ENCODE results near the gene STYX. TPM values are rescaled to one million over a fixed set of nuclear protein-coding genes. Genes with fewer than 3 reads are reported as not detected.

STYX gene
- total and polyA plus RNA-seq, 7 donors = 6.5 to 24.7 (median 12.5) TPM

DNA sequence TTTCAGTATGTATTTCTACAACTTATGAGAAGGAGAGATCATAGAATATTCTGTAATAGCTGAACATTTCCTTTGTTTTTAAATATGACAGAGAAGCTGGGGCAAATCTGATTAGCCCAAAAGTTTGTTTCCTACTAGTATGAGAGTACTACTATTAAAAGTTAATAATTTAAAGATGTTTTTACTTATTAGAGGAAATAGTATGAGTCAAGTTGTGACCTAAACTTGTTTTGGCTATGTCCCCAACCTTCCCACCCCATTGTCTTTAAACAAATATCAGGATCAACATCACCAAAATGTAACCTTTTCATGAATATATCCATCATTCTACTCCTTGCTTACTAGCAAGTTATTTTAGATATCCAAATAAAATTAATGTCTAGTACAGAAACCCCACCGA lies 50.9 kb downstream of the STYX start:
- Histone ChIP-seq H3K36me3 (ENCODE audit: insufficient read depth in 1 of 2, low read depth in 1 of 2) (peaks cover 0 to 84% of the 10 kb centered on the region in 2 donors), H3K4me3 (no peak overlapping the region), H3K9me3 (no peaks in the 10 kb centered on the region), H3K4me1 (no peaks in the 10 kb centered on the region), H3K27ac (no peak overlapping the region), H3K27me3 (ENCODE audit: insufficient read depth in 3 of 3, low read length in 2 of 3) (no peaks in the 10 kb centered on the region)
- WGBS, 3 donors = 94 to 97% (median 95%) methylated on average over 1 of the region's 1 CpG
- DNase-seq (no peak), ATAC-seq (no peak)
- TF ChIP-seq, protein P1, sequence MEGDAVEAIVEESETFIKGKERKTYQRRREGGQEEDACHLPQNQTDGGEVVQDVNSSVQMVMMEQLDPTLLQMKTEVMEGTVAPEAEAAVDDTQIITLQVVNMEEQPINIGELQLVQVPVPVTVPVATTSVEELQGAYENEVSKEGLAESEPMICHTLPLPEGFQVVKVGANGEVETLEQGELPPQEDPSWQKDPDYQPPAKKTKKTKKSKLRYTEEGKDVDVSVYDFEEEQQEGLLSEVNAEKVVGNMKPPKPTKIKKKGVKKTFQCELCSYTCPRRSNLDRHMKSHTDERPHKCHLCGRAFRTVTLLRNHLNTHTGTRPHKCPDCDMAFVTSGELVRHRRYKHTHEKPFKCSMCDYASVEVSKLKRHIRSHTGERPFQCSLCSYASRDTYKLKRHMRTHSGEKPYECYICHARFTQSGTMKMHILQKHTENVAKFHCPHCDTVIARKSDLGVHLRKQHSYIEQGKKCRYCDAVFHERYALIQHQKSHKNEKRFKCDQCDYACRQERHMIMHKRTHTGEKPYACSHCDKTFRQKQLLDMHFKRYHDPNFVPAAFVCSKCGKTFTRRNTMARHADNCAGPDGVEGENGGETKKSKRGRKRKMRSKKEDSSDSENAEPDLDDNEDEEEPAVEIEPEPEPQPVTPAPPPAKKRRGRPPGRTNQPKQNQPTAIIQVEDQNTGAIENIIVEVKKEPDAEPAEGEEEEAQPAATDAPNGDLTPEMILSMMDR (IDR thresholded peaks at IDR 0.05) = no peak
- intact Hi-C loops (cut with DNase I) = no loop called here

DNA sequence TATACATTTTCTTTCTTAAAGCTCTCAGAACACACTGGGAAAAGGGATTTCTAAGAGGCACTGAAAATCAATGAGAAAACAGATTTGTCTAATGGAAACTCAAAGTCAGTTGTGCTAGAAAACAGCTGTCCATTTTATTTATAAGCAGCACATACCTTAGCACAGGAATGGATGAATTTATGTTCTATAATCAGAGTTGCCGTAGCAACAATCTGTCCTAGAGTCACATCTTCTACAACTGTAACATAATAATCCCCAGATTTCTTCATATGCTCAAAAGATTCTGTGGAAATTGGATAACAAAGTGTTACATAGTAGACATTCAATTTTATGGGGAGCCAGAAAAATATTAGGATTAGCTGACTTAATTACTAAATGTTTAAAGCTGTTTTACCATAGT lies 51.7 kb downstream of the STYX start:
- H3K36me3 ChIP-seq (ENCODE audit: insufficient read depth in 1 of 2, low read depth in 1 of 2) = peaks cover 0 to 77% of the 10 kb centered on the region in 2 donors

DNA sequence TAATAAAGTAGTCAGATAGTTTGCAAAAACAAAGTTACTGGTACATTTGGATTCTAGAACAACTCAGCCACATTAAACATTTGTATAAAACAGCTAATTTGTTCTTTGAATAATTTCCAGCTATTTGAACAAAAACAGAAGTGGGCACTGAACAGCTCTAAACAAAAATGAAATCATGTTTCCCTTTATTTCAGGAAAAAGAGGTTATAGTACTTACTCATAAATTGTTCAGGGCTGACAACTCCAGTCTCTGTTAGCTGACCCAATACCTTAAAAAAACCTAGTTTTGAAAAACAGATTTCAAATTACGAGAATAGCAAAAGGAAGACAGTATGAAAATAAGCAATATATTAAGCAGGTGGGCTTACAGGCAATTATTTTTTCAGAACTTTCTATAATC lies 53.2 kb downstream of the STYX start:
- TF ChIP-seq, protein P1 (IDR thresholded peaks at IDR 0.05) = no peak
- Histone ChIP-seq H3K27ac (no peak overlapping the region), H3K4me3 (no peak overlapping the region), H3K9me3 (no peaks in the 10 kb centered on the region), H3K27me3 (ENCODE audit: insufficient read depth in 3 of 3, low read length in 2 of 3) (no peaks in the 10 kb centered on the region), H3K36me3 (ENCODE audit: insufficient read depth in 1 of 2, low read depth in 1 of 2) (peaks cover 0 to 61% of the 10 kb centered on the region in 2 donors), H3K4me1 (no peaks in the 10 kb centered on the region)
- ATAC-seq = no peak
- 91 to 96% (median 94%) methylated on average over 1 of the region's 1 CpG for WGBS, 3 donors
- intact Hi-C loops (cut with DNase I) = no loop called here
- no peak for DNase-seq

More for the DNA sequence above, 51.7 kb downstream of the STYX start:
- DNase-seq (no peak), ATAC-seq (no peak)
- WGBS, 3 donors = 95 to 98% (median 98%) methylated on average over 1 of the region's 1 CpG
- intact Hi-C loops (cut with DNase I) = no loop called here
- H3K4me1 ChIP-seq = no peaks in the 10 kb centered on the region
- TF ChIP-seq, protein P1 (IDR thresholded peaks at IDR 0.05) = no peak
- H3K4me3 ChIP-seq = no peak overlapping the region
- no peaks in the 10 kb centered on the region for H3K27me3 ChIP-seq (ENCODE audit: insufficient read depth in 3 of 3, low read length in 2 of 3)
- no peaks in the 10 kb centered on the region for H3K9me3 ChIP-seq
- no peak overlapping the region for H3K27ac ChIP-seq

DNA sequence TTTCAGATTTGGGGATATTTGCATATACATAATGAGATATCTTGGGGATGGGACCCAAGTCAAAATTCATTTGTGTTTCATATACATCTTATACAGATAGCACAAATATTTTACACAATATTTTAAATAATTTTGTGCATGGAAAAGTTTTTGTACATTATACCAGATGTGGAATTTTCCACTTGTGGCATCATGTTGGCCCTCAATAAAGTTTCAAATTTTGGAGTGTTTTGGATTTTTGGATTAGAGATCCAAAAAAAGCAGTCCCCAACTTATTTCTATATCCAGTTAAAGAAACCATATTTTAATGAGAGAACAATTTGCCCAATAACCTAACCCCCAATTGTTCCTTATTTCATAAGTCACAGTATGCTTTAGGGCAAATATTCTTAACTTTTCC lies 56.9 kb downstream of the STYX start:
- intact Hi-C loops (cut with DNase I) = no loop called here
- Histone ChIP-seq H3K27me3 (ENCODE audit: insufficient read depth in 3 of 3, low read length in 2 of 3) (no peaks in the 10 kb centered on the region), H3K27ac (no peak overlapping the region), H3K4me3 (no peak overlapping the region), H3K9me3 (no peaks in the 10 kb centered on the region), H3K36me3 (ENCODE audit: insufficient read depth in 1 of 2, low read depth in 1 of 2) (peaks cover 0 to 24% of the 10 kb centered on the region in 2 donors), H3K4me1 (peaks cover 9% of the 10 kb centered on the region)
- TF ChIP-seq, protein P1 (IDR thresholded peaks at IDR 0.05) = no peak
- DNase-seq (no peak), ATAC-seq (no peak)

DNA sequence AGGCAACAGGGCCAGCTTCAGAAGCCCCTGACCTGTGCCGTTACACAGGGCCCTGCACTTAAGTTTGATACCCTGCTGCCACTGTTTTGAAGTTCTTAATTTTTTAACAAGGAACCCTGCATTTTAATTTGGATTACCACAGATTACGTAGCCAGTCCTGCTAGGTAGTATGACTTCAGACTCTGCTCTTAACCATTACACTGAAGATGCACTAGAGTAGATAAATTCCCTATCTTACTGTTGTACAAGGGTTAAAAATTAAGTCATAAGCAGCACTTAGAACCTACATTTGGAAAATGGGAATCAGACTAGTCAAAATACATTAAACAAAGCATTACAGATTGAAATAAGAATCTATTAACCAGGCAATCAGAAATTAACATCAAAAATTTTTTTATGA lies 59.2 kb downstream of the STYX start:
- H3K27me3 ChIP-seq (ENCODE audit: insufficient read depth in 3 of 3, low read length in 2 of 3) = no peaks in the 10 kb centered on the region
- no peaks in the 10 kb centered on the region for H3K9me3 ChIP-seq
- peaks cover 0 to 2% of the 10 kb centered on the region in 2 donors for H3K36me3 ChIP-seq (ENCODE audit: insufficient read depth in 1 of 2, low read depth in 1 of 2)
- intact Hi-C loops (cut with DNase I) = no loop called here
- TF ChIP-seq, protein P1 (IDR thresholded peaks at IDR 0.05) = no peak
- no peak overlapping the region for H3K27ac ChIP-seq
- 87 to 90% (median 88%) methylated on average over 2 of the region's 2 CpGs for WGBS, 3 donors
- H3K4me3 ChIP-seq = no peak overlapping the region
- ATAC-seq (no peak), DNase-seq (no peak)
- H3K4me1 ChIP-seq = peaks cover 9% of the 10 kb centered on the region

Measured in psoas muscle (tissue), 8 donors.